Putamen (tissue), 1 donor: ENCODE measurements around the gene SDHC.
"Not testable (repeated sequence)": the region's sequence is repeated elsewhere in the genome, so short reads cannot be mapped to it uniquely, and the experiment has no call there.

ENCODE experiments used
- DNase-seq: peaks from one replicate; pipeline ENCODE4 v3.0.0-alpha.2; 2016; ENCODE audit warnings: low spot score

The SDHC gene

GRCh38 chr1:161388639-161389038 is 74.5 kb downstream of the SDHC start:
- DNase-seq, result no peak

- not testable (repeated sequence) for DNase-seq
These were observed 75.0 kb downstream of the SDHC start for GRCh38 chr1:161389158-161389557.

- DNase-seq, result peak; percentile 97
These were observed 75.7 kb downstream of the SDHC start for GRCh38 chr1:161389691-161390558.

GRCh38 chr1:161390559-161390858 is 76.3 kb downstream of the SDHC start:
- DNase-seq, result no peak

- not testable (repeated sequence) for DNase-seq
These were observed 77.0 kb downstream of the SDHC start for GRCh38 chr1:161391136-161391535.

GRCh38 chr1:161391611-161392010 is 77.4 kb downstream of the SDHC start:
- no peak for DNase-seq

- no peak for DNase-seq
These were observed 79.0 kb downstream of the SDHC start for GRCh38 chr1:161393151-161393550.

GRCh38 chr1:161397038-161397437 is 82.9 kb downstream of the SDHC start:
- DNase-seq, result not testable (repeated sequence)

GRCh38 chr1:161398900-161399256 is 84.7 kb downstream of the SDHC start:
- no peak for DNase-seq

- peak; percentile 92 for DNase-seq
These were observed 85.2 kb downstream of the SDHC start for GRCh38 chr1:161399257-161399998.

GRCh38 chr1:161402446-161402845 is 88.3 kb downstream of the SDHC start:
- no peak for DNase-seq

- no peak for DNase-seq
These were observed 89.9 kb downstream of the SDHC start for GRCh38 chr1:161404051-161404597.

GRCh38 chr1:161406551-161406950 is 92.4 kb downstream of the SDHC start:
- not testable (repeated sequence) for DNase-seq

- no peak for DNase-seq
These were observed 93.3 kb downstream of the SDHC start for GRCh38 chr1:161407451-161407985.

GRCh38 chr1:161408429-161409052 is 94.4 kb downstream of the SDHC start:
- DNase-seq, result no peak

GRCh38 chr1:161409848-161410635 is 95.9 kb downstream of the SDHC start:
- DNase-seq, result not testable (repeated sequence)

- not testable (repeated sequence) for DNase-seq
These were observed 96.4 kb downstream of the SDHC start for GRCh38 chr1:161410636-161410970.
